ENCODE data around the gene OSBP2.

GRCh38 chr22:30871391-30872284 is 177.0 kb downstream of the OSBP2 start:
- TF ChIP-seq RAD21 (IDR thresholded peaks at IDR 0.05; ENCODE audit: insufficient read depth, low read depth, low read length) (no peak), SREBF2 (IDR thresholded peaks at IDR 0.05; ENCODE audit: low read length) (no peak), TAF1 (IDR thresholded peaks at IDR 0.05; ENCODE audit: borderline replicate concordance, low read depth, low read length) (no peak), CEBPB (IDR thresholded peaks at IDR 0.05; ENCODE audit: borderline replicate concordance in 1 of 2, low read depth in 2 of 2, low read length in 2 of 2) (no peak), MYB (IDR thresholded peaks at IDR 0.05; ENCODE audit: borderline replicate concordance, low read depth, low read length) (no peak), BMI1 (IDR thresholded peaks at IDR 0.05; ENCODE audit: borderline replicate concordance) (no peak), POLR2AphosphoS5 (IDR thresholded peaks at IDR 0.05; ENCODE audit: low read length) (no peak), BHLHE40 (IDR thresholded peaks at IDR 0.05; ENCODE audit: borderline replicate concordance in 1 of 2, low read depth in 2 of 2, low read length in 1 of 2) (no peak), CTCF (IDR thresholded peaks at IDR 0.05 in 2 of 3, conservative IDR thresholded peaks at IDR 0.05 in 1 of 3; ENCODE audit: control insufficient read depth in 2 of 3, extremely low read depth in 1 of 3, insufficient read depth in 1 of 3, low read depth in 3 of 3, low read length in 3 of 3) (no peak), USF2 (IDR thresholded peaks at IDR 0.05; ENCODE audit: borderline replicate concordance, low read depth, low read length) (no peak), POLR2A (IDR thresholded peaks at IDR 0.05; ENCODE audit: low read depth, low read length) (no peak), ELK1 (IDR thresholded peaks at IDR 0.05; ENCODE audit: low read depth, low read length) (no peak), EZH2 (IDR thresholded peaks at IDR 0.05; ENCODE audit: borderline replicate concordance, control insufficient read depth, low read depth, low read length) (no peak)
